HepG2 (cell line): ENCODE measurements around the gene CMIP. TPM values are rescaled to one million over a fixed set of nuclear protein-coding genes. Genes with fewer than 3 reads are reported as not detected.

Experiments used
- ATAC-seq: fragments of 200-7000 bp; cut with Tn5 transposase; 3 replicates; pipeline ENCODE4 v1.9.1; 2020; ENCODE audit warnings: mild to moderate bottlenecking, moderate library complexity
- BruUV-seq: library from RNA; stranded (reverse); fragments of 400-500 nt; replicated peaks from 2 replicates; lab custom pipeline; 2021; lab: Mats Ljungman, UMichigan
- CTCF ChIA-PET: fragments of 300-600 bp; formaldehyde crosslinking; extraction: SDS; loops from one replicate; lab custom pipeline; 2021; ENCODE audit warnings: low total read pairs, inconsistent platforms, low intra/inter-chr PET ratio; lab: Yijun Ruan, JAX
- POLR2A ChIA-PET: fragments of 350-600 bp; sonication (Branson Sonifier 250); formaldehyde crosslinking; loops from one replicate; lab custom pipeline; 2020; ENCODE audit warnings: antibody characterized with exemption, inconsistent platforms; lab: Yijun Ruan, JAX
- DNase-seq: peaks from one replicate; pipeline ENCODE4 v3.0.0-alpha.2; 2015; ENCODE audit warnings: low spot score
- FAIRE-seq: peaks from 3 replicates; lab custom pipeline; 2011; peaks lifted over from hg19 to GRCh38; lab: Jason Lieb, UNC
- H2AFZ ChIP-seq: one replicate; pipeline ENCODE4 v1.6.1; 2011; ENCODE audit warnings: low read length, inconsistent platforms
- H3K27ac ChIP-seq: fragments of 300-600 bp; 3 replicates; pipeline ENCODE4 v1.8.0; 2011; ENCODE audit warnings: mixed run types, mild to moderate bottlenecking, mixed read lengths, low read length, inconsistent platforms; ENCODE audit not compliant: insufficient read depth; ENCODE audit errors: extremely low read length
- H3K27me3 ChIP-seq, 2 experiments: fragments of 200-600 bp in 1 of 2; 2 replicates in 1 of 2; 3 replicates in 1 of 2; pipeline versions ENCODE4 v1.6.0 to v1.8.0; 2011; ENCODE audit warnings: low read length in 2 of 2, mild to moderate bottlenecking in 2 of 2, moderate library complexity in 2 of 2, inconsistent platforms in 1 of 2; ENCODE audit not compliant: insufficient read depth in 2 of 2, control insufficient read depth in 1 of 2
- H3K36me3 ChIP-seq, 2 experiments: fragments of 200-600 bp in 1 of 2; replicated peaks in 1 of 2; 2 replicates in 1 of 2; 3 replicates in 1 of 2; pipeline versions ENCODE4 v1.5.1 to v1.8.0; 2011; ENCODE audit warnings: low read length in 2 of 2, inconsistent platforms in 1 of 2; ENCODE audit not compliant: insufficient read depth in 2 of 2, control insufficient read depth in 1 of 2
- H3K4me1 ChIP-seq: 2 replicates; pipeline ENCODE4 v1.5.1; 2012; ENCODE audit warnings: low read length, inconsistent platforms; ENCODE audit not compliant: insufficient read depth
- H3K4me2 ChIP-seq: 2 replicates; pipeline ENCODE4 v1.6.0; 2011; ENCODE audit warnings: low read depth, low read length, inconsistent platforms
- H3K4me3 ChIP-seq, 3 experiments: fragments of 200-600 bp in 1 of 3; sonication (generic), shearing (Covaris generic) in 1 of 3; replicated peaks in 1 of 3; 2 replicates each; pipeline ENCODE4 v1.5.1; 2011 to 2016; ENCODE audit warnings: low read length in 3 of 3, inconsistent platforms in 2 of 3, low read depth in 2 of 3, mild to moderate bottlenecking in 2 of 3, control low read depth in 1 of 3, mixed read lengths in 1 of 3; ENCODE audit not compliant: insufficient read depth in 1 of 3
- H3K79me2 ChIP-seq: one replicate; pipeline ENCODE4 v1.6.1; 2011; ENCODE audit warnings: low read length, inconsistent platforms; ENCODE audit not compliant: insufficient read depth
- H3K9ac ChIP-seq: 2 replicates; pipeline ENCODE4 v1.6.0; 2011; ENCODE audit warnings: mild to moderate bottlenecking, low read depth, low read length, inconsistent platforms; ENCODE audit not compliant: insufficient read depth
- H3K9me3 ChIP-seq: 2 replicates; pipeline ENCODE4 v1.5.1; 2012; ENCODE audit warnings: mild to moderate bottlenecking, low read length
- H4K20me1 ChIP-seq: 2 replicates; pipeline ENCODE4 v1.6.0; 2011; ENCODE audit warnings: inconsistent platforms, mild to moderate bottlenecking, low read length, moderate library complexity; ENCODE audit not compliant: insufficient read depth
- FOXO1 ChIP-seq: sonication (generic); formaldehyde crosslinking; IDR thresholded peaks from 2 replicates; pipeline ENCODE4 v1.4.0; 2020; ENCODE audit warnings: missing genetic modification reagents
- GATA4 ChIP-seq: sonication (generic); IDR thresholded peaks from 2 replicates; pipeline ENCODE4 v1.6.1; 2016; ENCODE audit warnings: antibody characterized with exemption, low read depth, borderline replicate concordance
- MEIS1 ChIP-seq: sonication (generic); formaldehyde crosslinking; IDR thresholded peaks from 2 replicates; pipeline ENCODE4 v1.9.0; 2021; ENCODE audit warnings: mild to moderate bottlenecking, missing genetic modification reagents, moderate library complexity, borderline replicate concordance
- MTA1 ChIP-seq: sonication (generic); formaldehyde crosslinking; IDR thresholded peaks from 2 replicates; pipeline ENCODE4 v1.4.0; 2020; ENCODE audit warnings: missing genetic modification reagents, mild to moderate bottlenecking, borderline replicate concordance
- PHF5A ChIP-seq: IDR thresholded peaks from one replicate; pipeline ENCODE4 v1.6.1; 2018; ENCODE audit warnings: low read depth, missing genetic modification reagents; ENCODE audit not compliant: unreplicated experiment
- SALL1 ChIP-seq: sonication (generic); formaldehyde crosslinking; IDR thresholded peaks from 2 replicates; pipeline ENCODE4 v1.8.0; 2022; ENCODE audit warnings: mild to moderate bottlenecking, missing genetic modification reagents
- WGBS: methylation state at CpG from one replicate; pipeline ENCODE4 v1.1.6; 2017; ENCODE audit warnings: low lambda C conversion rate; 5-methylcytosine and 5-hydroxymethylcytosine counted together
- in situ Hi-C: cut with HindIII; loops from 2 replicates; pipeline ENCODE4 v1.10.0; 2017; ENCODE audit warnings: low pct_unique_long_range_greater_than_20kb; ENCODE audit not compliant: extremely low pct_ligation_motif_present
- intact Hi-C: fragments of 100-400 bp; cut with micrococcal nuclease; formaldehyde crosslinking; loops from one replicate; pipeline ENCODE4 v1.10.0; 2022; ENCODE audit not compliant: unreplicated experiment
- polyA plus RNA-seq, 8 experiments: library from polyadenylated mRNA; depleted of rRNA in 3 of 8; stranded (reverse) in 7 of 8; unstranded in 1 of 8; fragments of >200 nt; fragmentation: Illumina TruSeq in 4 of 8; extraction: Trizol in 4 of 8; gene quantifications; 2 replicates each; pipeline versions ENCODE4 v1.2.1 to v1.2.3, GENCODE V29; 2011 to 2016; ENCODE audit warnings: low read depth in 4 of 8, missing spikeins in 1 of 8, mixed read lengths in 1 of 8; ENCODE audit not compliant: insufficient read depth in 1 of 8
- total RNA-seq, 5 experiments: library from RNA; depleted of rRNA; stranded (reverse); fragments of >200 nt; fragmentation: Illumina TruSeq; extraction: Trizol; gene quantifications; 2 replicates each; pipeline ENCODE4 v1.2.3, GENCODE V29; 2016; ENCODE audit warnings: low read depth in 1 of 5
- TF ChIP-seq, protein P1 (sequence below): sonication (generic); formaldehyde crosslinking; IDR thresholded peaks from 2 replicates; pipeline ENCODE4 v1.4.0; 2020; ENCODE audit warnings: missing genetic modification reagents
- TF ChIP-seq, protein P2 (sequence below): sonication (generic); formaldehyde crosslinking; IDR thresholded peaks from 2 replicates; pipeline ENCODE4 v1.5.1; 2020; ENCODE audit warnings: mild to moderate bottlenecking, missing genetic modification reagents, moderate library complexity
- TF ChIP-seq, protein P3 (sequence below): sonication (generic); formaldehyde crosslinking; IDR thresholded peaks from 2 replicates; pipeline ENCODE4 v1.9.0; 2022; ENCODE audit warnings: low read depth, missing genetic modification reagents

CMIP gene
- total and polyA plus RNA-seq, 2 of the 13 experiments (the other 11 are each of a cell fraction or from before 2014, with no cell fraction given) = 10.9 to 18.1 TPM

- Histone ChIP-seq H3K9ac (no peak overlapping the region), H3K27ac (peak overlapping the region; percentile 85), H4K20me1 (peaks cover 45% of the 10 kb centered on the region; the same call in 1 of the 2 replicates), H3K4me1 (peaks cover 100% of the 10 kb centered on the region), H3K4me2 (no peak overlapping the region), H3K79me2 (peaks cover 96% of the 10 kb centered on the region), H2AFZ (no peak overlapping the region), H3K27me3 (no peaks in the 10 kb centered on the region), H3K9me3 (no peaks in the 10 kb centered on the region), H3K4me3 (no peak overlapping the region), H3K36me3 (peaks cover 1 to 9% of the 10 kb centered on the region in 2 experiments; a peak in 2 of 5 replicates)
- ATAC-seq = no peak
- DNase-seq = no peak
- TF ChIP-seq PHF5A (CRISPR knock-in tag) (no peak), MTA1 (CRISPR knock-in tag) (0 out of 2 replicates have a peak, but pooled peaks have one; percentile 12), SALL1 (CRISPR knock-in tag) (0 out of 2 replicates have a peak, but pooled peaks have one; percentile 14), FOXO1 (CRISPR knock-in tag) (no peak), MEIS1 (CRISPR knock-in tag) (no peak), GATA4 (no peak)
- TF ChIP-seq, protein P1, sequence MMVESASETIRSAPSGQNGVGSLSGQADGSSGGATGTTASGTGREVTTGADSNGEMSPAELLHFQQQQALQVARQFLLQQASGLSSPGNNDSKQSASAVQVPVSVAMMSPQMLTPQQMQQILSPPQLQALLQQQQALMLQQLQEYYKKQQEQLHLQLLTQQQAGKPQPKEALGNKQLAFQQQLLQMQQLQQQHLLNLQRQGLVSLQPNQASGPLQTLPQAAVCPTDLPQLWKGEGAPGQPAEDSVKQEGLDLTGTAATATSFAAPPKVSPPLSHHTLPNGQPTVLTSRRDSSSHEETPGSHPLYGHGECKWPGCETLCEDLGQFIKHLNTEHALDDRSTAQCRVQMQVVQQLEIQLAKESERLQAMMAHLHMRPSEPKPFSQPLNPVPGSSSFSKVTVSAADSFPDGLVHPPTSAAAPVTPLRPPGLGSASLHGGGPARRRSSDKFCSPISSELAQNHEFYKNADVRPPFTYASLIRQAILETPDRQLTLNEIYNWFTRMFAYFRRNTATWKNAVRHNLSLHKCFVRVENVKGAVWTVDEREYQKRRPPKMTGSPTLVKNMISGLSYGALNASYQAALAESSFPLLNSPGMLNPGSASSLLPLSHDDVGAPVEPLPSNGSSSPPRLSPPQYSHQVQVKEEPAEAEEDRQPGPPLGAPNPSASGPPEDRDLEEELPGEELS (CRISPR knock-in tag) = no peak
- TF ChIP-seq, protein P2, sequence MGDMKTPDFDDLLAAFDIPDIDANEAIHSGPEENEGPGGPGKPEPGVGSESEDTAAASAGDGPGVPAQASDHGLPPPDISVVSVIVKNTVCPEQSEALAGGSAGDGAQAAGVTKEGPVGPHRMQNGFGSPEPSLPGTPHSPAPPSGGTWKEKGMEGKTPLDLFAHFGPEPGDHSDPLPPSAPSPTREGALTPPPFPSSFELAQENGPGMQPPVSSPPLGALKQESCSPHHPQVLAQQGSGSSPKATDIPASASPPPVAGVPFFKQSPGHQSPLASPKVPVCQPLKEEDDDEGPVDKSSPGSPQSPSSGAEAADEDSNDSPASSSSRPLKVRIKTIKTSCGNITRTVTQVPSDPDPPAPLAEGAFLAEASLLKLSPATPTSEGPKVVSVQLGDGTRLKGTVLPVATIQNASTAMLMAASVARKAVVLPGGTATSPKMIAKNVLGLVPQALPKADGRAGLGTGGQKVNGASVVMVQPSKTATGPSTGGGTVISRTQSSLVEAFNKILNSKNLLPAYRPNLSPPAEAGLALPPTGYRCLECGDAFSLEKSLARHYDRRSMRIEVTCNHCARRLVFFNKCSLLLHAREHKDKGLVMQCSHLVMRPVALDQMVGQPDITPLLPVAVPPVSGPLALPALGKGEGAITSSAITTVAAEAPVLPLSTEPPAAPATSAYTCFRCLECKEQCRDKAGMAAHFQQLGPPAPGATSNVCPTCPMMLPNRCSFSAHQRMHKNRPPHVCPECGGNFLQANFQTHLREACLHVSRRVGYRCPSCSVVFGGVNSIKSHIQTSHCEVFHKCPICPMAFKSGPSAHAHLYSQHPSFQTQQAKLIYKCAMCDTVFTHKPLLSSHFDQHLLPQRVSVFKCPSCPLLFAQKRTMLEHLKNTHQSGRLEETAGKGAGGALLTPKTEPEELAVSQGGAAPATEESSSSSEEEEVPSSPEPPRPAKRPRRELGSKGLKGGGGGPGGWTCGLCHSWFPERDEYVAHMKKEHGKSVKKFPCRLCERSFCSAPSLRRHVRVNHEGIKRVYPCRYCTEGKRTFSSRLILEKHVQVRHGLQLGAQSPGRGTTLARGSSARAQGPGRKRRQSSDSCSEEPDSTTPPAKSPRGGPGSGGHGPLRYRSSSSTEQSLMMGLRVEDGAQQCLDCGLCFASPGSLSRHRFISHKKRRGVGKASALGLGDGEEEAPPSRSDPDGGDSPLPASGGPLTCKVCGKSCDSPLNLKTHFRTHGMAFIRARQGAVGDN (CRISPR knock-in tag) = peak; percentile 26
- TF ChIP-seq, protein P3, sequence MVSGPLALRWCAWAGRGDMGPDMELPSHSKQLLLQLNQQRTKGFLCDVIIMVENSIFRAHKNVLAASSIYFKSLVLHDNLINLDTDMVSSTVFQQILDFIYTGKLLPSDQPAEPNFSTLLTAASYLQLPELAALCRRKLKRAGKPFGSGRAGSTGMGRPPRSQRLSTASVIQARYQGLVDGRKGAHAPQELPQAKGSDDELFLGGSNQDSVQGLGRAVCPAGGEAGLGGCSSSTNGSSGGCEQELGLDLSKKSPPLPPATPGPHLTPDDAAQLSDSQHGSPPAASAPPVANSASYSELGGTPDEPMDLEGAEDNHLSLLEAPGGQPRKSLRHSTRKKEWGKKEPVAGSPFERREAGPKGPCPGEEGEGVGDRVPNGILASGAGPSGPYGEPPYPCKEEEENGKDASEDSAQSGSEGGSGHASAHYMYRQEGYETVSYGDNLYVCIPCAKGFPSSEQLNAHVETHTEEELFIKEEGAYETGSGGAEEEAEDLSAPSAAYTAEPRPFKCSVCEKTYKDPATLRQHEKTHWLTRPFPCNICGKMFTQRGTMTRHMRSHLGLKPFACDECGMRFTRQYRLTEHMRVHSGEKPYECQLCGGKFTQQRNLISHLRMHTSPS (CRISPR knock-in tag) = 0 out of 2 replicates have a peak, but pooled peaks have one; percentile 23
- BruUV-seq = no TSS peak
- ChIA-PET CTCF (no interaction called here), POLR2A (interaction anchor here (0.7 to 2.9 kb wide), 4 partner anchors 13 to 90 kb away, joined by 3 to 18 read pairs (median 7); no protein-coding TSS in a partner anchor)
- 93% methylated on average over 15 of the region's 15 CpGs for WGBS
- in situ Hi-C loops = no loop called here
- intact Hi-C loops = no loop called here
- FAIRE-seq = no peak
These were observed 102.8 kb downstream of the CMIP start for GRCh38 chr16:81547194-81547938.
